Activated CD4-positive, alpha-beta T cell treated with anti-CD3 and anti-CD28 coated beads, Interleukin-2, amount 10 ng/mL, durations not matched to agents 7 days and 5 days (primary cell): ENCODE measurements around the gene LRRC4C. TPM values are rescaled to one million over a fixed set of nuclear protein-coding genes. Genes with fewer than 3 reads are reported as not detected.

Source experiments
- CTCF ChIA-PET: fragments of 350-600 bp; sonication (Branson Sonifier 250); formaldehyde crosslinking; loops from one replicate; lab custom pipeline; 2021; ENCODE audit warnings: antibody characterized with exemption; lab: Charles Lee
- POLR2A ChIA-PET: fragments of 350-600 bp; sonication (Branson Sonifier 250); formaldehyde crosslinking; loops from one replicate; lab custom pipeline; 2021; ENCODE audit warnings: antibody characterized with exemption; lab: Charles Lee
- DNase-seq: peaks from one replicate; pipeline ENCODE4 v3.0.0-alpha.2; 2020
- H3K27ac Mint-ChIP-seq: one replicate; pipeline ENCODE4 v1.8.0; 2021; ENCODE audit warnings: mild to moderate bottlenecking, moderate library complexity, mixed read lengths
- H3K27me3 Mint-ChIP-seq: one replicate; pipeline ENCODE4 v1.8.0; 2021; ENCODE audit warnings: mixed read lengths
- H3K36me3 Mint-ChIP-seq: one replicate; pipeline ENCODE4 v1.8.0; 2021; ENCODE audit warnings: low read depth, mixed read lengths
- H3K4me1 Mint-ChIP-seq: one replicate; pipeline ENCODE4 v1.8.0; 2021; ENCODE audit warnings: mixed read lengths
- H3K4me3 Mint-ChIP-seq: one replicate; pipeline ENCODE4 v1.8.0; 2021; ENCODE audit warnings: mild to moderate bottlenecking, moderate library complexity, mixed read lengths
- H3K9me3 Mint-ChIP-seq: one replicate; pipeline ENCODE4 v1.8.0; 2021; ENCODE audit warnings: mixed read lengths
- total RNA-seq, 2 experiments: library from RNA; stranded (reverse); gene quantifications; one replicate each; pipeline ENCODE4 v1.2.3, GENCODE V29; 2021

LRRC4C gene
- total RNA-seq, 2 experiments from 2014 or later, result not detected

DNA sequence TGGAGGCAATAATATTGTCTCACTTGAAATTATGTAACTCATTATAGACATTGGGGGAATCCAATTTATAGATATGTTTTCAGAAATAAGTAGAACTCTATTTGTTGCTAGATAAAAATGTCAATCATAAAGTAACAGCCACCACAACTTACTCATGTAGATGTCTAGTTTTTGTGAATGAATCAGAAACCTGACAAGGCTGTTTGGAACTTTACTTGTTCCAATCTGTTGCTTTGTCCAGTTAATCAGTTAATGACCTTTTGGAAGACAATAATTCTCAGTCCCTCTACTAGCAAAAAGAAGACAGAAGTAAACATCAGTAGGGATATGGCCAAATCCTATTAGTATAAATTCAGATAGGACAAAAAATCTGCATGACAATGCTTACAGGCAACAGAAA lies 1143.3 kb downstream of the LRRC4C start:
- H3K4me1 Mint-ChIP-seq, result no peaks in the 10 kb centered on the region
- H3K9me3 Mint-ChIP-seq, result peaks cover 3% of the 10 kb centered on the region
- no peaks in the 10 kb centered on the region for H3K27me3 Mint-ChIP-seq
- no peak overlapping the region for H3K27ac Mint-ChIP-seq
- no peak for DNase-seq
- H3K4me3 Mint-ChIP-seq, result no peak overlapping the region
- POLR2A ChIA-PET, result no interaction called here
- H3K36me3 Mint-ChIP-seq, result no peaks in the 10 kb centered on the region
- CTCF ChIA-PET, result no interaction called here

DNA sequence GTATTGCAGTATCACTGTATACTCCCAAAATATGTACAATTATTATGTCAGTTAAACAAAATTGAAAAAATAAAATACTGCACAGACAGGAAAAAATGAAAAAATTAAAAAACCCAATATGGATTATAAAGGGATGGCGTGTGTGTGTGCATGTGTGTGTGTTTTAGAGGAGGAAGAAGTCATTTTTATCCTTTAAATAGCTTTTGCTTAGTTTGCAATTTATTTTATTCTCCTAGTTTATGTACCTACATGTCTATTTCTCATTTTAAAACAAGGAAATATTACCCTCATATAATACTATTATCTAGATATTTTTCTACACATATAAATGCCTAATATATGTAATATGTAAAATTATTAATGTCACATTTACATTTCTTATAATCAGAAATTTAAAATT lies 1144.3 kb downstream of the LRRC4C start:
- no peaks in the 10 kb centered on the region for H3K27me3 Mint-ChIP-seq
- DNase-seq, result no peak
- H3K4me3 Mint-ChIP-seq, result no peak overlapping the region
- H3K4me1 Mint-ChIP-seq, result no peaks in the 10 kb centered on the region
- ChIA-PET CTCF (no interaction called here), POLR2A (no interaction called here)
- peaks cover 3% of the 10 kb centered on the region for H3K9me3 Mint-ChIP-seq
- H3K27ac Mint-ChIP-seq, result no peak overlapping the region
- H3K36me3 Mint-ChIP-seq, result no peaks in the 10 kb centered on the region

DNA sequence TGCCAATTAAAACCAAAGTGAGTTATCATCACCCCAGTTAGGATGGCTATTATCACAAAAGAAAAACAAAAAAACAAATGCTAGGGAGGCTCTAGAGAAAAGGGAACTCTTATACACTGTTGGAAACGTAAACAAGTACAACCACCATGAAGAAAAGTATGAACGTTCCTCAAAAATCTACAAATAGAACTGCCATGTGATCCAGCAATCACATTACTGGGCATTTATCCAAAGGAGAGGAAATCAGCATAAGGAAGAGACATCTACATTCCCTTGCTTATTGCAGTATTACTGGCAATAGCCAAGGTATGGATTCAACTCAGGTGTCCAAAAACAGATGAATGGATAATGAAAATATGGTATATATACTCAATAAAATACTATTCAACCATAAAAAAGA lies 1145.1 kb downstream of the LRRC4C start:
- no peak for DNase-seq
- Mint-ChIP-seq H3K27me3 (no peaks in the 10 kb centered on the region), H3K9me3 (peaks cover 3% of the 10 kb centered on the region), H3K27ac (no peak overlapping the region), H3K4me3 (no peak overlapping the region), H3K36me3 (no peaks in the 10 kb centered on the region), H3K4me1 (no peaks in the 10 kb centered on the region)
- CTCF ChIA-PET, result no interaction called here
- POLR2A ChIA-PET, result no interaction called here

DNA sequence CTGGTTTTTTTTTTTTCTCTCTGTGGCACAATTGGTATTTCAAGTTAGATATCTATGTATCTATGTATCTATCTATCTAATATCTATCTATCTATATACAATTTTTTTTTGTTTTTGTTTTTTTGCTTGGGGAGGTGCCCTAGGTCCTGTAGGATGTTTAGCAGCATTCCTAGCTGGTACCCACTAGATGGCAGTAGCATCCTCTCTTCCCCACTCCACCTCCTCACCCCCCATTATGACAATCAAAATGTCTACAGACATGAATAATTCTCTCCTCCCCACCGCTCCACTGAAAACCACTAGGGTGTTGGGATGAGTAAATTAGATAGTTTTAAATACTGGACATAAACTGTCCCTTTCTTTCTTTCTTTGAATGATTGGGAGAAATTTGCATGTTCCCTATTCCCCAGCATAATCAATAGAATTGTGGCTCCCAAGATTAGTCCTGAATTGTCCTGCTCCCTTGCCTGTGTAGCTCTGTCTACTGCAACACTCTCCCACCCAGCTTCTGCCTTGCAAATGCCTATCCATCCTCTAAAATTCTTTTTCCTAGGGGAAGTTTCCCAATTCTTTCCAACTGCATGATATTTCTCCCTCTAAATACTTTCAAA lies 1152.4 kb downstream of the LRRC4C start:
- no peaks in the 10 kb centered on the region for H3K9me3 Mint-ChIP-seq
- H3K4me3 Mint-ChIP-seq, result no peak overlapping the region
- no peak overlapping the region for H3K27ac Mint-ChIP-seq
- H3K27me3 Mint-ChIP-seq, result no peaks in the 10 kb centered on the region
- H3K36me3 Mint-ChIP-seq, result no peaks in the 10 kb centered on the region
- POLR2A ChIA-PET, result no interaction called here
- DNase-seq, result no peak
- CTCF ChIA-PET, result interaction anchor here (0.6 kb wide), 1 partner anchor 52 kb away, joined by 3 read pairs; no protein-coding TSS in a partner anchor
- no peaks in the 10 kb centered on the region for H3K4me1 Mint-ChIP-seq

DNA sequence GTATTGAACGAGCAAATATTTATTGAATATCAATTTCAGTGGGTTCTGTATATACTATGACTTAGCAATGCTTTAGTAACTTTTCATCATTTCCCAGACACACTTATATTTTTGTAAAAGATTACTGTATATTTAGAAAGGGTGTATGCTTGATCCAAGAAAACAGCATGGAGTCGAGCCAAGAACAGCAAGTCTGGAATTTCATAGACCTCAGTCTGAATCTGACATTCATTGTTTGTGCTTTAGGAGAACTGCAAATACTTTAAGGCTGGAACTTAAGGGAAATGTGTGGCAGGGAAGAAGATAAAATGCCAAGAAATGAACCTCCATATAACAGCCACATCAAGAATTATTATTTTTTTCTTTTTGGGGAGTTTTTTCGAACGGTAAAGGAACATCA lies 1156.8 kb downstream of the LRRC4C start:
- Mint-ChIP-seq H3K27ac (no peak overlapping the region), H3K4me1 (no peaks in the 10 kb centered on the region), H3K9me3 (no peaks in the 10 kb centered on the region), H3K27me3 (no peaks in the 10 kb centered on the region), H3K36me3 (no peaks in the 10 kb centered on the region), H3K4me3 (no peak overlapping the region)
- no peak for DNase-seq
- CTCF ChIA-PET, result no interaction called here
- POLR2A ChIA-PET, result no interaction called here

DNA sequence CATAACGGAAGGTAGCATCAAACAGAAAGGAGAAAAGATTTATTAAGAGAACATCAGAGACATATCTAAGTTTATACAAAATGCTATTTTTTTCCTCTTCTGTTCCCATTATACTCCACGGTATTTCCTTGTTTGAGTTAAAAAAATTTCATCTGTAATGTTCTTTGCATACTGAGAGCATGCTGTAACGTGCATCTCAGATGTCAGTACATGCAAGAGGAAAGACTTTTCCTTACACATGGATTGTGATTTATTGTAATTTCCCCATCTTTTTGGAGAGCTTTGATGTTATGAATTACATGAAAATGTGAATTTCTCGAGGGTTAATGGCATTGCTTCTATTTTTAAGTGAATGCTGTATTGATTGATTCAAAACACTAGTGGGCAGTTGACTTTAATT lies 1164.0 kb downstream of the LRRC4C start:
- Mint-ChIP-seq H3K36me3 (no peaks in the 10 kb centered on the region), H3K27me3 (peaks cover 22% of the 10 kb centered on the region), H3K27ac (no peak overlapping the region), H3K4me3 (no peak overlapping the region), H3K9me3 (no peaks in the 10 kb centered on the region), H3K4me1 (peaks cover 7% of the 10 kb centered on the region)
- ChIA-PET POLR2A (no interaction called here), CTCF (no interaction called here)
- no peak for DNase-seq

DNA sequence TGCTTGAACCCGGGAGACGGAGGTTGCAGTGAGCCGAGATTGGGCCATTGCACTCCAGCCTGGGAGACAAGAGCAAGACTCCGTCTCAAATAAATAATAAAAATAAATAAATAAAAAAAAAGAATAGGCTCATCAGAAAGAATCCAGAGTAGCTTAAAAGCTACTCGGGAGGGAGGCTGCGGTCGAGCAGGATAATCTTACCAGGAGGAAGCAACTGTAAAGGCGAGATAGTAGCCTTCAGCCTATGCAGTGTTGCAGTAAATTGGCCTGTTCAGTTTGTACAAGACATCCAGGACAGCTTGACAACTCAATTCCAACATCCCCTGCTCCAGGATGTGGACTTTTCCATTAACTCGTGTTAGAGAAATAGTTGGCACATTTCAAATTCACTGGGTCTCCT lies 1164.7 kb downstream of the LRRC4C start:
- no peak overlapping the region for H3K27ac Mint-ChIP-seq
- ChIA-PET CTCF (interaction anchor here (1.3 kb wide), 1 partner anchor 28 kb away, joined by 3 read pairs; no protein-coding TSS in a partner anchor), POLR2A (no interaction called here)
- H3K4me1 Mint-ChIP-seq, result peaks cover 7% of the 10 kb centered on the region
- peaks cover 22% of the 10 kb centered on the region for H3K27me3 Mint-ChIP-seq
- DNase-seq, result no peak
- no peaks in the 10 kb centered on the region for H3K9me3 Mint-ChIP-seq
- no peak overlapping the region for H3K4me3 Mint-ChIP-seq
- H3K36me3 Mint-ChIP-seq, result no peaks in the 10 kb centered on the region

DNA sequence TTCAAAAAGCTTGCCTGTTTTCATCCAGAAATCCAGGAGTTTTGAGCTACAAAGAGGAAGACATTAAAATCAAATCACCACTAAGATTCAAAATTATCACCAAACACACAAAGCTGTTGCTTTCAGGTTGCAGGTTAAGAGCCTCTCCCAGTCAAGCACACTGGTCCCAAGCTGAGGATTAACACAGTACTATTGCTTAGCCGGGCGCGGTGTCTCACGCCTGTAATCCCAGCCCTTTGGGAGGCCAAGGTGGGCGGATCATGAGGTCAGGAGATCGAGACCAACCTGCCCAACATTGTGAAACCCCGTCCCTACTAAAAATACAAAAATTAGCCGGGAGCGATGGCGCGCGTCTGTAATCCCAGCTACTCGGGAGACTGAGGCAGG lies 1165.1 kb downstream of the LRRC4C start:
- peaks cover 22% of the 10 kb centered on the region for H3K27me3 Mint-ChIP-seq
- H3K27ac Mint-ChIP-seq, result no peak overlapping the region
- CTCF ChIA-PET, result interaction anchor here (1.3 kb wide), 1 partner anchor 29 kb away, joined by 3 read pairs; no protein-coding TSS in a partner anchor
- POLR2A ChIA-PET, result no interaction called here
- no peak overlapping the region for H3K4me3 Mint-ChIP-seq
- no peaks in the 10 kb centered on the region for H3K36me3 Mint-ChIP-seq
- H3K9me3 Mint-ChIP-seq, result no peaks in the 10 kb centered on the region
- H3K4me1 Mint-ChIP-seq, result peaks cover 7% of the 10 kb centered on the region
- DNase-seq, result no peak

DNA sequence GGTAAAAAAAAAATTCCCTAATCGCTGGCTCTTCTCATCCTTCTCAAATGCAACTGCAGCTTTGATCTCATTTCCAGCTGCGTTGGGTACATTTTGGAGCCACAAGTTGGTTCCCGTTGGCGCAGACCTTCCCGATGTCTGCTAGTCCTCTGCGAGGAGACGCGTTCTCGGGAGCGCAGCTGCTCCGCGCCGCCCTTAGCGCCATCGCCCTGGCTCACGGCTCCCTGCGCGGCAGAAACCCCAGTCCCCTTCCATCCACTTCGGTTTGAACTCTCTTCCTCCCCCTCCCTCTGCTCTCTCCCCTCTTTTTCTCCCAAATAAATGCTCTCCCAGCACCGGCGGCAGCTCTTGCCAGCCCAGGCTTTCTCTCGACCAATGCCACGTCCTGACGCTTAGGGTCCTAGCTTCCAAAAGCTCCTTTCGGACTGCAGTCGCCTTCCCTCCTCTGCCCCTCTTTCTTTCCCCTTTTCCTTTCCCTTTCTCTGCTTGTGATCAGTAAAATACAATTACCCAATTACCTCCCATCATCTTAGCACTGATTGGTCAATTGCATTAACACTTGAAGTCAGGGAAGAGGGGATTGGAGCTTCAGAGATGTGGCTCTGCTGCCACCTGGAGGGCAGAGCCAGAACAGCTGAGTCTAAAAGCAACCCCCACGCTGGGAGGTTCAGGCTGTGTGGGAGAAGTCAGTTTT lies 1165.7 kb downstream of the LRRC4C start:
- peak; percentile 23 for DNase-seq
- POLR2A ChIA-PET, result no interaction called here
- H3K4me3 Mint-ChIP-seq, result peak overlapping the region; percentile 42
- H3K27me3 Mint-ChIP-seq, result peaks cover 22% of the 10 kb centered on the region
- H3K9me3 Mint-ChIP-seq, result no peaks in the 10 kb centered on the region
- H3K27ac Mint-ChIP-seq, result no peak overlapping the region
- H3K4me1 Mint-ChIP-seq, result peaks cover 7% of the 10 kb centered on the region
- CTCF ChIA-PET, result interaction anchor here (1.3 kb wide), 1 partner anchor 29 kb away, joined by 3 read pairs; no protein-coding TSS in a partner anchor
- no peaks in the 10 kb centered on the region for H3K36me3 Mint-ChIP-seq

DNA sequence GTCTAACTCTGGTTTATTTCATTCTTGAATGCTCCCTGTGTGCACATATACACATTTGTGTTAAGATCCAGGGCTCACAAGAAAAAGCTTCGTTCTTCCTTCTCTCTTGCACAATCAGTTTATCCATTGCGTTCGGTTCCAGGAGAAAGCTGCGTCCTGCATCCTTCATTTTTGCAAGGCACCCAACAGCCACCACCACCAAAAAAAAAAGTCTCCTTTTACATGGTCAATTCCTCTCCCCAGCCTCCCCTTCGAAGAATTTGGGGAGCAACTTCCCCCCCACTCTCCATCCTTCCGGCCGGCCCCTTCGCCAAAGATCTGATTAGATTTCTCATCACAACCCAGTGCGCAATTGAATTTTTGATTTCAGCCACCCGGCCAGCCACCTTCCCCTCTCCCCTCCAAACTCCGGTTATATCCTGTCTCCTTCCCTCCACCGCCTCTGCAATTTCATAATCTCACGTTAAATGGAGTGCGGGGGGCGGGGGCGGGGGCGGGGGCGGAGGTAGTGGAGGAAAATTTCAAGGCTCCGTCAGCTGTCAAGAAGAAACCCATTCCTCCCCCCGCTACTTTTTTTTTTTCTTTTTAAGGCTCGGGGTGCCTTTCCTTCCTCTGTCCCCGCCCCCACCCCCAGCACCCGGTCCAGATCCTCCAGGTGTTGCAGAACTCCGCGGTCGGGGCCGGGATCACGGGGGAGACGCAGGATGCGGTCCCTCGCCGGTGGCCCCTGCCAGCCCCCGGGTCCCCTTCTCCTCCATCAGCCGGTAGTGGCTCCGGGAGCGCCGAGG lies 1166.5 kb downstream of the LRRC4C start:
- DNase-seq, result no peak
- no peaks in the 10 kb centered on the region for H3K36me3 Mint-ChIP-seq
- no peak overlapping the region for H3K4me3 Mint-ChIP-seq
- peaks cover 22% of the 10 kb centered on the region for H3K27me3 Mint-ChIP-seq
- H3K4me1 Mint-ChIP-seq, result peaks cover 7% of the 10 kb centered on the region
- no peak overlapping the region for H3K27ac Mint-ChIP-seq
- POLR2A ChIA-PET, result no interaction called here
- no peaks in the 10 kb centered on the region for H3K9me3 Mint-ChIP-seq
- CTCF ChIA-PET, result interaction anchor here (1.3 kb wide), 1 partner anchor 30 kb away, joined by 3 read pairs; no protein-coding TSS in a partner anchor

DNA sequence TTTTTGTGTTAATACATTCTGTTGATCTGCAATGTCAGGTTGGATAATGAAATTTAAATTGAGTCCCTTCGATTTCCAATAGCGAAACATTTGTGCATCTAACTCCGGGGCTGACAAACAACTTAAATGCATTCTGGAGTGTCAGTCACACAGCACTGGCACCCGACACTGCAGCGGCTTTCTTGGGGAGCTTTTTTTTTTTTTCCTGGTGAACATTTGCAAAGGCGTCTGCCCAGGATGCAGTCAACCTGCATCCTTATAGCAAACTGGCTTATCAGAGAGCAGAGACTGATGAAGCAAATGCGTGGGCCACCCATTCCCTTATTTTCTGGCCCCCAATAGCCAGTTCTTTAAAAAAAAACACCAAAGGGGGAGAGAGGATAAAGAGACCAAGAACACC lies 1167.7 kb downstream of the LRRC4C start:
- Mint-ChIP-seq H3K27ac (no peak overlapping the region), H3K9me3 (no peaks in the 10 kb centered on the region), H3K4me1 (peaks cover 7% of the 10 kb centered on the region), H3K36me3 (no peaks in the 10 kb centered on the region), H3K4me3 (no peak overlapping the region), H3K27me3 (peaks cover 22% of the 10 kb centered on the region)
- DNase-seq, result no peak
- CTCF ChIA-PET, result no interaction called here
- POLR2A ChIA-PET, result no interaction called here

DNA sequence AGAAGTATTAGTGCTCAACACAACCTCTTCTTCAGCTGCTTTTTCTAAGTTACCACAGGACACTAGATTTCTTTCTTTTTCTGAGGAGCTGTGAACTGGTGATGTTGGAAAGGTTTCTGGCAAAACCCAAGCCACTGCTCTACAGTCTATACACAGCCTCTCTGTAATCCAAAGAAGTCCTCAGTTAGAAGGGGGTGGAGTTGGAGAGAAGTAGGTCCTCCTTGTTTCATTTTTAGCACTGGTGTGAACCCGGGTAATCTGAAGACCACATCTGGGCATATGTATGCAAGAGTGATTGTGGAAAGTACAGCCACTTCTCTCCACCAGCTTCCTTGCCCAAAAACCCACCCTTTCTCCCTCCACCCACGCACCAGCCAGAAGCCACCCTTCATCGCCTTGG lies 1168.1 kb downstream of the LRRC4C start:
- Mint-ChIP-seq H3K27ac (no peak overlapping the region), H3K4me3 (no peak overlapping the region), H3K27me3 (peaks cover 22% of the 10 kb centered on the region), H3K9me3 (no peaks in the 10 kb centered on the region), H3K36me3 (no peaks in the 10 kb centered on the region), H3K4me1 (peaks cover 7% of the 10 kb centered on the region)
- CTCF ChIA-PET, result no interaction called here
- POLR2A ChIA-PET, result no interaction called here
- no peak for DNase-seq

DNA sequence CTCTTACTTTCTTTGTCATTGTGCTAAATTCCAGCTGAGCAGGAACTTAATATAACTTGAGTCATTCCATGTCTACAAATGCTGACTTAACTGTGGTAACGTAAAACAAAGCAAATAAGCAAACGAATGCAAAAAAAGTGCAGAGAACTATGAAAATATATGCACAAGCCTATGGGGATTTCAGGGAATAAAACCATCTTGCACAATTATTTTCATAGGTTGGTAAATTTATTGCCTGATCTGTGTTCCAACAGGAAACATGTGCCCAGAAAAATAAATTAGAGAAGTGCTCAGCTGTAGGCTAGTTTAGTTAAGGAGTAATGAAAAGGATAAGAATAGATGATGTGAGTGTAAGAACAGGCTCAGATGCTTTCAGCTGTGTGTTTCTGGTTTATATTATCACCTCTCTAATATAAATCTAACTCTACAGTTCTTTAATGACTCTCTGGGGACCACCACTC lies 1169.3 kb downstream of the LRRC4C start:
- H3K27me3 Mint-ChIP-seq, result peaks cover 22% of the 10 kb centered on the region
- ChIA-PET CTCF (no interaction called here), POLR2A (no interaction called here)
- H3K36me3 Mint-ChIP-seq, result no peaks in the 10 kb centered on the region
- no peak overlapping the region for H3K4me3 Mint-ChIP-seq
- no peak for DNase-seq
- H3K9me3 Mint-ChIP-seq, result no peaks in the 10 kb centered on the region
- H3K27ac Mint-ChIP-seq, result no peak overlapping the region
- peaks cover 7% of the 10 kb centered on the region for H3K4me1 Mint-ChIP-seq
